ENCODE measurements around the gene ZNF865.

ZNF865 gene

DNA sequence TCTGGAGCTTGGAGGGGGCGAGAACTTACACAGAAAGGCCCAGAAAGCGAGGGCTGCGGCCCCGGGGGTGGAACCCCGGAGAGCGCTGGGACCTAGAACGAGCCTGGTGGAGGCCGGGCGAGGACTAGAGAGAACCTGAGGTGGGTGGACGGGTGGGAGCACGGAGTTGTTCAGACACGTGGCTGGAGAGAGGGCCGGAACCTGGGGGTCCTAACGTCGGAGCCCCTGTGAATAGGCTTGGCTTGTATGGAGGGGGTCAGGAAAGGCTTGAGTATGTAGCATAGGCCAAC lies 38.4 kb downstream of the ZNF865 start:
- H3K4me3 ChIP-seq (replicated peaks in 1 of 2; ENCODE audit: low read depth in 2 of 2, low read length in 2 of 2): peak overlapping the region; percentile 81 to 88
- DNase-seq (ENCODE audit: low read depth in 2 of 2): no peak
- TF ChIP-seq, protein P1, sequence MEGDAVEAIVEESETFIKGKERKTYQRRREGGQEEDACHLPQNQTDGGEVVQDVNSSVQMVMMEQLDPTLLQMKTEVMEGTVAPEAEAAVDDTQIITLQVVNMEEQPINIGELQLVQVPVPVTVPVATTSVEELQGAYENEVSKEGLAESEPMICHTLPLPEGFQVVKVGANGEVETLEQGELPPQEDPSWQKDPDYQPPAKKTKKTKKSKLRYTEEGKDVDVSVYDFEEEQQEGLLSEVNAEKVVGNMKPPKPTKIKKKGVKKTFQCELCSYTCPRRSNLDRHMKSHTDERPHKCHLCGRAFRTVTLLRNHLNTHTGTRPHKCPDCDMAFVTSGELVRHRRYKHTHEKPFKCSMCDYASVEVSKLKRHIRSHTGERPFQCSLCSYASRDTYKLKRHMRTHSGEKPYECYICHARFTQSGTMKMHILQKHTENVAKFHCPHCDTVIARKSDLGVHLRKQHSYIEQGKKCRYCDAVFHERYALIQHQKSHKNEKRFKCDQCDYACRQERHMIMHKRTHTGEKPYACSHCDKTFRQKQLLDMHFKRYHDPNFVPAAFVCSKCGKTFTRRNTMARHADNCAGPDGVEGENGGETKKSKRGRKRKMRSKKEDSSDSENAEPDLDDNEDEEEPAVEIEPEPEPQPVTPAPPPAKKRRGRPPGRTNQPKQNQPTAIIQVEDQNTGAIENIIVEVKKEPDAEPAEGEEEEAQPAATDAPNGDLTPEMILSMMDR (IDR thresholded peaks at IDR 0.05; ENCODE audit: low read depth, low read length): no peak

DNA sequence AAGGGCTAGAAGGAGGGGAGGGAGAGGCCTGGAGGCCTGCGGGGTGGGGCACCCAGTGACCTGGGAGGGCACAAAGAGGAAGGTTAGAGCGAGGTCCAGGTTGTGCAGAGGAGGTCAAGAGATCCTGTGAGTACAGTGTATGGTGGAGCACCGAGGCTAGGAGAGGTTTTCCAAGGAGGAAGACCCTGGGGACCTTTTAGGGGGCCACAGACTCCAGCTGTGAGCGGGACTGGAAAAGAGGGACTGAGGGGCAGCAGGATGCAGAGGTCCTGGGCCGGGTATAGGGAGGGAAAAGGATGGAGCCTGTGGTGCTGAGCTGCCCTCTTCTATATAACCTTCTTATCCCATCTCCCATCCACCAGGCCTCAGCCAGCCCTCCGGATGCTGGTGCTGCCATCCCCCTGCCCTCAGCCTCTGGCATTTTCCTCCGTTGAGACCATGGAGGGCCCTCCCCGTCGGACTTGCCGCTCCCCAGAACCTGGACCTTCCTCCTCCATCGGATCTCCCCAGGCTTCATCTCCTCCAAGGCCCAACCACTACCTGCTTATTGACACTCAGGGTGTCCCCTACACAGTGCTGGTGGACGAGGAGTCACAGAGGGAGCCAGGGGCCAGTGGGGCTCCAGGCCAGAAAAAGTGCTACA lies 38.9 kb downstream of the ZNF865 start:
- peak overlapping the region; percentile 81 to 88 for H3K4me3 ChIP-seq (replicated peaks in 1 of 2; ENCODE audit: low read depth in 2 of 2, low read length in 2 of 2)
- DNase-seq (ENCODE audit: low read depth in 2 of 2): no peak
- TF ChIP-seq, protein P1 (IDR thresholded peaks at IDR 0.05; ENCODE audit: low read depth, low read length): no peak

DNA sequence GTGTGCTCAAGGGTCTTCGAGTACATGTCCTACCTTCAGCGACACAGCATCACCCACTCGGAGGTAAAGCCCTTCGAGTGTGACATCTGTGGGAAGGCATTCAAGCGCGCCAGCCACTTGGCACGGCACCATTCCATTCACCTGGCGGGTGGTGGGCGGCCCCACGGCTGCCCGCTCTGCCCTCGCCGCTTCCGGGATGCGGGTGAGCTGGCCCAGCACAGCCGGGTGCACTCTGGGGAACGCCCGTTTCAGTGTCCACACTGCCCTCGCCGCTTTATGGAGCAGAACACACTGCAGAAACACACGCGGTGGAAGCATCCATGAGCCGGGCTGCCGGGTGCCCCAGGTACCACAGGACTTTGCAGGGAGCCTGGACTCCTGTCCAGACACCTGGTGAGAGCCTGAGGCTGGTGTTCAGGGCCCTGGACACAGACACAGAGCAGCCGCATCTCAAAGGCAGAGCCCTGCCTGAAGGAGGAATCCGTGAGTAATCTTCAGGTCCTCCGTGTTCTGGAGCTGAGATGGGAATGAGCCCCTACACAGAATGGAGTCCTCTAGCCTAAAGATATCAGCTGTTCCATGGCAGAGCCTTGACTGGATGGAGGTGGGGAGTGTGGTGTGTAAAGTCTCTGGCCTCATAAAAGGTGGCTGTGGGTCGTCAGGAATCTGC lies 39.5 kb downstream of the ZNF865 start:
- TF ChIP-seq, protein P1 (IDR thresholded peaks at IDR 0.05; ENCODE audit: low read depth, low read length): no peak
- peak overlapping the region in 1 of 2 donors; percentile 81 for H3K4me3 ChIP-seq (replicated peaks in 1 of 2; ENCODE audit: low read depth in 2 of 2, low read length in 2 of 2)
- DNase-seq (ENCODE audit: low read depth in 2 of 2): no peak

DNA sequence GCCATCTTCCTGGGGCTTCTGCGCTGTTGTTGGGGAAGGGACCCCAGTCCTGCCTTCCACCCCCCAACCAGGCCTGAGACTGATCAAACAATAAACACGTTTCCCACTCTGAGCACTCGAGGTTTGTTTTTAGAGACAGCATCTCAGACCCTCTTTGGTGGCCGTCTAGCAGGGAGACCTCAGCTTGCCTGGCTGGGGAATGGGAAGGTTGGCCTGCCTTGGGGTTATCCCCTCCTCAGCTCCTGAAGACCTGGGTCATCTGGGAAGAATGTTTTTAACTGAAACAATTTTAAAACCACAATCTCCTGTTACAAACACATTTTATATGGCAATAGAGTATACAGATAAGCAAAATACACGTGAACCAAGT lies 40.0 kb downstream of the ZNF865 start:
- no peak for DNase-seq (ENCODE audit: low read depth in 2 of 2)
- TF ChIP-seq, protein P1 (IDR thresholded peaks at IDR 0.05; ENCODE audit: low read depth, low read length): no peak
- no peak overlapping the region for H3K4me3 ChIP-seq (replicated peaks in 1 of 2; ENCODE audit: low read depth in 2 of 2, low read length in 2 of 2)

DNA sequence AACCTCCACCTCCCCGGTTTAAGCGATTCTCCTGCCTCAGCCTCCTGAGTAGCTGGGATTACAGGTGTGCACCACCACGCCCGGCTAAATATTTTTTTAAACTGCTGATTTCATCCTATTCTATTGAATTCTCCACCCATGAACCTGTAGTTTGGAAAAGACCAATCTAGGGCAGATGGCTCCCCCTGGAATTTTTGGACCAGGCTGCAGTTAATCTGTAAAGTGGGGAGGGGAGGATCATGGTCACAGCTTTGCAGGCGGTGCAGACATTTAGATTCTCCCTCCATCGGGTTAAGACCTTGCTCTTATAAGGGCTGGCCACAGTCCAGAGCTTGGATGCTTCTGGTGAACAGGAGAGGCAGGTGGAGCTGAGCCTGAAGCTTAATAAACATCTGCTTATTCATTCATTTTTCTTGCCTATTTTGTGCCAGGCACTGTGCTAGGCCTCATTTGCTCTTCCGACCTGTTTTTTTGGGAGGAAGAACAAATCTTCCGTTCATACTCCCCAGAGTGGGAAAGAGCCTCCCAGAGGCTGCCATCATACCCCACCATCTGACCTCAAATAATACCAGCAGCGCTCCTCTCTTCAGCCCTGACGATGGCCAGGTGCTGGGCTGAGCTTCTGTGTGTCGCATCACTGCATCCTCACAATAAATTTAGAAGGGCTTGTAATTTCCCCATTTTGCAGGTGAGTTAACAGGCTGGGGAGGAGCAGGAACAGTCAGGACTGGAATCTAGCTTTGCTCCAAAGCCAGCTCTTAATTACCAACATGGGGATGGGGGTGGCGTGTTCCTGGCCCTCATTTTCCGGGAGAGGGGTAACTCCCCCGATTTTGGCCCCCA lies 41.7 kb downstream of the ZNF865 start:
- TF ChIP-seq, protein P1 (IDR thresholded peaks at IDR 0.05; ENCODE audit: low read depth, low read length): no peak
- peak overlapping the region; percentile 74 to 77 for H3K4me3 ChIP-seq (replicated peaks in 1 of 2; ENCODE audit: low read depth in 2 of 2, low read length in 2 of 2)
- no peak for DNase-seq (ENCODE audit: low read depth in 2 of 2)

DNA sequence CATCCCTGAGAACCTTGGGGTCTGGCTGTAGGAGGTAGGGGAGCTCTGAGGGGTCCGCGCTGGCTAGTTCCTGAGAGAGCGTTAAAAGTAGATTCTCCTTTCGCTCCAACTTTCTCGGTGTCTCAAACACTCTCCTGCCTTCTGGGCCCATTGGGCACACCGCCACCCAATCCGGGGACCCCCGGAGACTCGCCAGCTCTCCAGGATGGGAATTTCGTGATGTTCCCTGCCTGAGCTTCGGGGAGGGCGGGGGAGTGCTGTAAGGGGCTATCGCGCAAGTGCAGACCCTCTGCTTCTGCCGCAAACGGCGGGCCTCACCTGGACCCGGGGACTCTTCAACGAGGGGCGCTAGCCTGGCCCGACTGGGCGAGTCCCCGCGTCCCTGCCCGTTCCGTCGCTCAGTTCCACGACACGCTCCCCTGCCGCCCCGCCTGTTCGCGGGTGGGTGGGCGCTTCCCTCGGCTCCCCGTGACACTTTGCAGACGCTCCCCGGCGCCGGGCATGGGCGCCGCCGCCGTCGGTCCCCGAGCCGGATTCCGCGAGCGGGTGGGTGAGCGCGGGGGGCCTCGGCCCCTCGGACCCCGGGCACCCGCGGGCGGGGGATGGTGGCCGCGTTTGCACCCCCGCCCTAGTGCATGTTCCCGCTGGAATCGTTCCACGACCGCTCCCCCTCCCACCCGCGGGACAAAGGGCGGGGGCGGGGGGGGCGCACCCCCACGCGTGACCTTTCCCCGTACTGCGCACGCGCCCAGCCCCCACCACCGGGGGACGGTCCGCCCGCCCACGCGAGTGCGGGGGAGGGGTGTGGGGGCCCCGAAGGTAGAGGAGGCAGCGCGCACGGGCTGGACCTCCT lies 42.5 kb downstream of the ZNF865 start, which contains the start of gene CCDC106:
TSS of gene CCDC106 (plus strand) at position 481 of the 853 bp plus-strand sequence. CDS start 835 bp downstream, outside the sequence.
- H3K4me3 ChIP-seq (replicated peaks in 1 of 2; ENCODE audit: low read depth in 2 of 2, low read length in 2 of 2): peak within 1 kb of the TSS; percentile 74 to 77
- TF ChIP-seq, protein P1 (IDR thresholded peaks at IDR 0.05; ENCODE audit: low read depth, low read length): no peak
- DNase-seq (ENCODE audit: low read depth in 2 of 2): peak; percentile 60 to 86
